ENCODE results near the gene ABCA3.

- TF ChIP-seq CTCF (IDR thresholded peaks at IDR 0.05): no peak
- no peak for TF ChIP-seq SIN3A (IDR thresholded peaks at IDR 0.05; ENCODE audit: borderline replicate concordance, insufficient read depth, low read depth, low read length)
- TF ChIP-seq POLR2AphosphoS5 (IDR thresholded peaks at IDR 0.05; ENCODE audit: low read depth, low read length): no peak
These were observed 11.0 kb downstream of the ABCA3 start for GRCh38 chr16:2329532-2329931.
